ENCODE results near the gene C7orf25. TPM values are rescaled to one million over a fixed set of nuclear protein-coding genes. Genes with fewer than 3 reads are reported as not detected.

Gene C7orf25
- total RNA-seq, 1 donor from 2014 or later, result 3.2 TPM

DNA sequence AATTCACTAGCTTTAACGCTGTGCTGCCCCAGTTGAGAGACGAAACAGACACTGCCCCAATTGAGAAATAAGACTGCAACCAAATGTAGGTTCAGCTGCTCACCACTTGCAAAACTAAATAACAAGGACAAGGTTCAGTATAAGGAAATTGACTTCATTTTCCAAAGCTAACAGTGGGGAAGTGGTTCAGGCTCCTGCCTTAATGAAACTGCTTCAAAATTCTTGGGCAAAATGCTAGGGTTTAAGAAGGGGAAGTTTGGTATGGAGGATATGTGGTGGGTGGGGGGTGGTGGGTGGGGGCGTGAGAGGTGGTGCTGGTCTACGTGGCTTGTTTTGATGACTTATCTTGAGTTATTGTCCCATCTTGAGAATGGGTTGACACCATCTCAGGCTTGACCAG, 42.1 kb upstream of the C7orf25 start:
- Mint-ChIP-seq H3K36me3 (ENCODE audit: insufficient read depth) (peaks cover 2% of the 10 kb centered on the region), H3K4me1 (ENCODE audit: low read depth) (no peaks in the 10 kb centered on the region), H3K27me3 (no peaks in the 10 kb centered on the region), H3K27ac (no peak overlapping the region), H3K9me3 (ENCODE audit: low read depth) (peaks cover 12% of the 10 kb centered on the region), H3K4me3 (ENCODE audit: low read depth) (no peak overlapping the region)
- DNase-seq (ENCODE audit: low spot score, unreplicated experiment), result no peak
- TF ChIP-seq, protein P1, sequence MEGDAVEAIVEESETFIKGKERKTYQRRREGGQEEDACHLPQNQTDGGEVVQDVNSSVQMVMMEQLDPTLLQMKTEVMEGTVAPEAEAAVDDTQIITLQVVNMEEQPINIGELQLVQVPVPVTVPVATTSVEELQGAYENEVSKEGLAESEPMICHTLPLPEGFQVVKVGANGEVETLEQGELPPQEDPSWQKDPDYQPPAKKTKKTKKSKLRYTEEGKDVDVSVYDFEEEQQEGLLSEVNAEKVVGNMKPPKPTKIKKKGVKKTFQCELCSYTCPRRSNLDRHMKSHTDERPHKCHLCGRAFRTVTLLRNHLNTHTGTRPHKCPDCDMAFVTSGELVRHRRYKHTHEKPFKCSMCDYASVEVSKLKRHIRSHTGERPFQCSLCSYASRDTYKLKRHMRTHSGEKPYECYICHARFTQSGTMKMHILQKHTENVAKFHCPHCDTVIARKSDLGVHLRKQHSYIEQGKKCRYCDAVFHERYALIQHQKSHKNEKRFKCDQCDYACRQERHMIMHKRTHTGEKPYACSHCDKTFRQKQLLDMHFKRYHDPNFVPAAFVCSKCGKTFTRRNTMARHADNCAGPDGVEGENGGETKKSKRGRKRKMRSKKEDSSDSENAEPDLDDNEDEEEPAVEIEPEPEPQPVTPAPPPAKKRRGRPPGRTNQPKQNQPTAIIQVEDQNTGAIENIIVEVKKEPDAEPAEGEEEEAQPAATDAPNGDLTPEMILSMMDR (IDR thresholded peaks at IDR 0.05; ENCODE audit: unreplicated experiment), result no peak

DNA sequence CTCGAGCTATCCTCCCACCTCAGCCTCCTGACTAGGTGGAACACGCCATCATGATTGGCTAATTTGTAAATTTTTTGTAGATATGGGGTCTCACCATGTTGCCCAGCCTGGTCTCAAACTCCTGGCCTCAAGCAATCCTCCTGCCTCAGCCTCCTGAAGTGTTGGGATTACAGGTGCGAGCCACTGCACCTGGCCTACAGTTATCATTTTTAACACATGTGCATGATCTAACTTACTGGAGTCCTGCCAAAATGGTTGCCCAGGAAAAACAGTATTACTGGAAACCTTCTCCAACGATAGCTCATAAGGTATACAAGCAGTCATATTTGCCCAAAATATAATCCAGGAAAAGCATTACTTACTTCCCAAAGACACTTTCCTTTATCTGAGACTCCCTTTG, 40.5 kb upstream of the C7orf25 start:
- DNase-seq (ENCODE audit: low spot score, unreplicated experiment), result no peak
- H3K36me3 Mint-ChIP-seq (ENCODE audit: insufficient read depth), result peaks cover 2% of the 10 kb centered on the region
- no peak overlapping the region for H3K27ac Mint-ChIP-seq
- H3K4me3 Mint-ChIP-seq (ENCODE audit: low read depth), result no peak overlapping the region
- no peaks in the 10 kb centered on the region for H3K4me1 Mint-ChIP-seq (ENCODE audit: low read depth)
- no peaks in the 10 kb centered on the region for H3K27me3 Mint-ChIP-seq
- peaks cover 12% of the 10 kb centered on the region for H3K9me3 Mint-ChIP-seq (ENCODE audit: low read depth)
- TF ChIP-seq, protein P1 (IDR thresholded peaks at IDR 0.05; ENCODE audit: unreplicated experiment), result no peak

- no peaks in the 10 kb centered on the region for H3K4me1 Mint-ChIP-seq (ENCODE audit: low read depth)
- H3K27me3 Mint-ChIP-seq, result no peaks in the 10 kb centered on the region
- no peak overlapping the region for H3K4me3 Mint-ChIP-seq (ENCODE audit: low read depth)
- no peak overlapping the region for H3K27ac Mint-ChIP-seq
- no peak for DNase-seq (ENCODE audit: low spot score, unreplicated experiment)
- TF ChIP-seq, protein P1 (IDR thresholded peaks at IDR 0.05; ENCODE audit: unreplicated experiment), result no peak
- H3K9me3 Mint-ChIP-seq (ENCODE audit: low read depth), result peaks cover 3% of the 10 kb centered on the region
- no peaks in the 10 kb centered on the region for H3K36me3 Mint-ChIP-seq (ENCODE audit: insufficient read depth)
Measured at GRCh38 chr7:42950417-42950816, 38.5 kb upstream of the C7orf25 start.

- no peaks in the 10 kb centered on the region for H3K36me3 Mint-ChIP-seq (ENCODE audit: insufficient read depth)
- H3K4me3 Mint-ChIP-seq (ENCODE audit: low read depth), result no peak overlapping the region
- peaks cover 3% of the 10 kb centered on the region for H3K9me3 Mint-ChIP-seq (ENCODE audit: low read depth)
- no peaks in the 10 kb centered on the region for H3K4me1 Mint-ChIP-seq (ENCODE audit: low read depth)
- no peak overlapping the region for H3K27ac Mint-ChIP-seq
- TF ChIP-seq, protein P1 (IDR thresholded peaks at IDR 0.05; ENCODE audit: unreplicated experiment), result no peak
- H3K27me3 Mint-ChIP-seq, result no peaks in the 10 kb centered on the region
- no peak for DNase-seq (ENCODE audit: low spot score, unreplicated experiment)
Measured at GRCh38 chr7:42947521-42947920, 35.7 kb upstream of the C7orf25 start.

GRCh38 chr7:42946627-42946950, 34.7 kb upstream of the C7orf25 start:
- Mint-ChIP-seq H3K9me3 (ENCODE audit: low read depth) (peaks cover 3% of the 10 kb centered on the region), H3K4me3 (ENCODE audit: low read depth) (no peak overlapping the region), H3K27me3 (no peaks in the 10 kb centered on the region), H3K27ac (no peak overlapping the region), H3K4me1 (ENCODE audit: low read depth) (no peaks in the 10 kb centered on the region), H3K36me3 (ENCODE audit: insufficient read depth) (no peaks in the 10 kb centered on the region)
- no peak for DNase-seq (ENCODE audit: low spot score, unreplicated experiment)
- TF ChIP-seq, protein P1 (IDR thresholded peaks at IDR 0.05; ENCODE audit: unreplicated experiment), result no peak

Data from progenitor cell of endocrine pancreas (in vitro differentiated cells).